K562 (cell line): ENCODE data around the gene SEC14L3. TPM values are rescaled to one million over a fixed set of nuclear protein-coding genes. Genes with fewer than 3 reads are reported as not detected.

Source experiments
- ATAC-seq: fragments of 200-7000 bp; cut with Tn5 transposase; 3 replicates; pipeline ENCODE4 v1.9.1; 2020; ENCODE audit warnings: moderate library complexity
- BruUV-seq: library from RNA; stranded (reverse); fragments of 400-500 nt; replicated peaks from 2 replicates; lab custom pipeline; 2021; lab: Mats Ljungman, UMichigan
- CTCF ChIA-PET: fragments of 300-600 bp; formaldehyde crosslinking; extraction: SDS; loops from one replicate; lab custom pipeline; 2021; ENCODE audit warnings: low intra/inter-chr PET ratio; lab: Yijun Ruan, JAX
- POLR2A ChIA-PET: fragments of 300-600, 350-650 bp; sonication (Branson Sonifier 250); formaldehyde crosslinking; extraction: SDS; loops from one replicate; lab custom pipeline; 2021; ENCODE audit warnings: antibody characterized with exemption, inconsistent platforms; lab: Yijun Ruan, JAX
- DNase-seq, 4 experiments: peaks; one replicate each; pipeline versions ENCODE4 v3.0.0 to v3.0.0-alpha.2; 2011 to 2018; ENCODE audit warnings: low spot score in 3 of 4, mixed read lengths in 3 of 4; ENCODE audit errors: extremely low read depth in 1 of 4
- FAIRE-seq: peaks from 2 replicates; lab custom pipeline; 2011; peaks lifted over from hg19 to GRCh38; lab: Jason Lieb, UNC
- H2AFZ ChIP-seq: 2 replicates; pipeline ENCODE4 v1.6.0; 2011; ENCODE audit warnings: low read depth, low read length, control low read depth, inconsistent platforms
- H3K27ac ChIP-seq: fragments of 200-600 bp; 3 replicates; pipeline ENCODE4 v1.8.0; 2011; ENCODE audit warnings: low read depth, mild to moderate bottlenecking, control low read depth, inconsistent platforms, low read length, moderate library complexity, mixed read lengths; ENCODE audit errors: extremely low read depth
- H3K27me3 ChIP-seq, 2 experiments: fragments of 300-600 bp in 1 of 2; 2 replicates in 1 of 2; 3 replicates in 1 of 2; pipeline versions ENCODE4 v1.6.0 to v1.8.0; 2011; ENCODE audit warnings: inconsistent platforms in 2 of 2, low read length in 2 of 2, mild to moderate bottlenecking in 1 of 2, mixed read lengths in 1 of 2, moderate library complexity in 1 of 2; ENCODE audit not compliant: control insufficient read depth in 2 of 2, insufficient read depth in 2 of 2
- H3K36me3 ChIP-seq: fragments of 300-600 bp; 3 replicates; pipeline ENCODE4 v1.8.0; 2011; ENCODE audit warnings: mild to moderate bottlenecking, low read length, inconsistent platforms; ENCODE audit not compliant: control insufficient read depth, insufficient read depth
- H3K4me1 ChIP-seq, 2 experiments: fragments of 200-600 bp in 1 of 2; replicated peaks in 1 of 2; 2 replicates in 1 of 2; 3 replicates in 1 of 2; pipeline versions ENCODE4 v1.5.1 to v1.8.0; 2011; ENCODE audit warnings: inconsistent platforms in 2 of 2, low read length in 2 of 2, mild to moderate bottlenecking in 1 of 2, mixed read lengths in 1 of 2, moderate library complexity in 1 of 2; ENCODE audit not compliant: control insufficient read depth in 2 of 2, insufficient read depth in 2 of 2
- H3K4me2 ChIP-seq: 2 replicates; pipeline ENCODE4 v1.6.1; 2011; ENCODE audit warnings: low read length, control low read depth, inconsistent platforms, mixed read lengths; ENCODE audit not compliant: insufficient read depth
- H3K4me3 ChIP-seq: fragments of 200-600 bp; sonication (generic), shearing (Covaris generic); 2 replicates; pipeline ENCODE4 v1.5.1; 2016; ENCODE audit warnings: control low read depth, inconsistent platforms
- H3K79me2 ChIP-seq: fragments of 200-600 bp; 3 replicates; pipeline ENCODE4 v1.8.0; 2011; ENCODE audit warnings: low read length, inconsistent platforms; ENCODE audit not compliant: control insufficient read depth, insufficient read depth
- H3K9ac ChIP-seq, 2 experiments: 2 replicates each; pipeline versions ENCODE4 v1.6.0 to v1.6.1; 2011; ENCODE audit warnings: low read depth in 2 of 2, low read length in 2 of 2, control low read depth in 1 of 2, inconsistent platforms in 1 of 2, mild to moderate bottlenecking in 1 of 2, mixed read lengths in 1 of 2; ENCODE audit not compliant: insufficient read depth in 1 of 2
- H3K9me1 ChIP-seq: one replicate; pipeline ENCODE4 v1.6.0; 2011; ENCODE audit warnings: inconsistent platforms, mild to moderate bottlenecking, low read length, moderate library complexity; ENCODE audit not compliant: control insufficient read depth, insufficient read depth
- H3K9me3 ChIP-seq: replicated peaks from 2 replicates; pipeline ENCODE4 v1.5.1; 2011; ENCODE audit warnings: low read depth, low read length, inconsistent platforms; ENCODE audit not compliant: control insufficient read depth, insufficient read depth
- H4K20me1 ChIP-seq: replicated peaks from 2 replicates; pipeline ENCODE4 v1.6.1; 2011; ENCODE audit warnings: low read length, inconsistent platforms, mixed read lengths; ENCODE audit not compliant: control insufficient read depth, insufficient read depth
- CREB5 ChIP-seq: fragments of 250-450 bp; sonication (Bioruptor Pico); IDR thresholded peaks from 2 replicates; pipeline ENCODE4 v1.5.0; 2020; ENCODE audit warnings: mild to moderate bottlenecking
- DDX20 ChIP-seq: fragments of 450-650 bp; IDR thresholded peaks from 2 replicates; pipeline ENCODE4 v1.6.1; 2016; ENCODE audit warnings: missing genetic modification characterization, low read depth, mild to moderate bottlenecking, missing compliant biosample characterization, moderate library complexity
- DPF2 ChIP-seq: fragments of 450-650 bp; IDR thresholded peaks from 2 replicates; pipeline ENCODE4 v1.6.1; 2016
- ELK3 ChIP-seq: fragments of 450-650 bp; formaldehyde crosslinking; IDR thresholded peaks from 2 replicates; pipeline ENCODE4 v1.4.0; 2020; ENCODE audit warnings: mild to moderate bottlenecking
- HDAC2 ChIP-seq: fragments of 450-650 bp; IDR thresholded peaks from 2 replicates; pipeline ENCODE4 v1.6.1; 2016; ENCODE audit warnings: mild to moderate bottlenecking
- HMG20B ChIP-seq: fragments of 250-450 bp; sonication (Bioruptor Pico); IDR thresholded peaks from 2 replicates; pipeline ENCODE4 v1.5.0; 2021; ENCODE audit warnings: mild to moderate bottlenecking
- HNRNPH1 ChIP-seq: fragments of 200-400 bp; formaldehyde crosslinking; optimal IDR thresholded peaks from 2 replicates; pipeline ENCODE3; 2017; ENCODE audit warnings: low read depth, mild to moderate bottlenecking, low read length, moderate library complexity
- PHTF2 ChIP-seq: fragments of 250-450 bp; sonication (Bioruptor Pico); IDR thresholded peaks from 2 replicates; pipeline ENCODE4 v1.5.0; 2021; ENCODE audit warnings: mild to moderate bottlenecking
- SNAPC5 ChIP-seq: fragments of 250-450 bp; sonication (Bioruptor Pico); IDR thresholded peaks from 2 replicates; pipeline ENCODE4 v1.8.0; 2021; ENCODE audit warnings: moderate library complexity, mild to moderate bottlenecking, inconsistent platforms
- SRF ChIP-seq, 2 experiments: fragments of 250-450, 450-650 bp in 1 of 2; sonication (Bioruptor Pico) in 1 of 2; sonication (generic) in 1 of 2; formaldehyde crosslinking; IDR thresholded peaks; 2 replicates each; pipeline versions ENCODE4 v1.5.0 to v1.5.1; 2020 to 2022; ENCODE audit warnings: mild to moderate bottlenecking in 1 of 2, missing genetic modification reagents in 1 of 2
- TCF7L2 ChIP-seq: fragments of 150-350 bp; IDR thresholded peaks from 2 replicates; pipeline ENCODE4 v1.6.1; 2016; ENCODE audit warnings: low read depth, mild to moderate bottlenecking, low read length, moderate library complexity
- ZBTB34 ChIP-seq: fragments of 250-450 bp; sonication (Bioruptor Pico); IDR thresholded peaks from 2 replicates; pipeline ENCODE4 v1.8.0; 2021; ENCODE audit warnings: mild to moderate bottlenecking, moderate library complexity
- ZBTB5 ChIP-seq: fragments of 450-650 bp; IDR thresholded peaks from 2 replicates; pipeline ENCODE4 v1.6.1; 2017; ENCODE audit warnings: antibody characterized with exemption
- ZNF239 ChIP-seq: fragments of 250-450 bp; sonication (Bioruptor Pico); IDR thresholded peaks from 2 replicates; pipeline ENCODE4 v1.4.0; 2020; ENCODE audit warnings: mild to moderate bottlenecking
- WGBS: fragments of 100-300 bp; shearing (Covaris generic); methylation state at CpG from one replicate; pipeline ENCODE4 v1.1.6; 2016; ENCODE audit warnings: low coverage, mixed read lengths; ENCODE audit not compliant: insufficient coverage; ENCODE audit errors: missing lambda C conversion rate; 5-methylcytosine and 5-hydroxymethylcytosine counted together
- in situ Hi-C: fragments of 300-500 bp; cut with MboI; formaldehyde crosslinking; loops from 4 replicates; pipeline ENCODE4 v1.15.0; 2018; ENCODE audit warnings: inconsistent platforms, mixed read lengths
- intact Hi-C: fragments of 100-400 bp; cut with micrococcal nuclease; formaldehyde crosslinking; loops from 2 replicates; pipeline ENCODE4 v1.14.2; 2022
- polyA plus RNA-seq, 8 experiments: library from polyadenylated mRNA; depleted of rRNA in 4 of 8; stranded (reverse) in 5 of 8; unstranded in 3 of 8; fragments of >200 nt; fragmentation: Nextera tagmentation in 2 of 8; fragmentation: Illumina TruSeq in 1 of 8; extraction: Ambion mirVana in 2 of 8; extraction: Trizol in 1 of 8; gene quantifications; 2 replicates each; pipeline versions ENCODE4 v1.2.1 to v1.2.3, GENCODE V29; 2011 to 2014; ENCODE audit warnings: inconsistent platforms in 1 of 8, missing spikeins in 1 of 8
- total RNA-seq, 7 experiments: library from RNA; depleted of rRNA in 6 of 7; stranded (reverse); fragments of >200 nt in 6 of 7; fragmentation: Illumina TruSeq in 2 of 7; extraction: Trizol in 2 of 7; gene quantifications; 2 replicates each; pipeline versions ENCODE4 v1.2.1 to v1.2.3, GENCODE V29; 2011 to 2021; ENCODE audit warnings: low replicate concordance in 1 of 7

The SEC14L3 gene
- total and polyA plus RNA-seq, 9 of the 15 experiments (the other 6 are each of a cell fraction or from before 2014, with no cell fraction given), result not detected

GRCh38 chr22:30414525-30415047 lies 57.2 kb downstream of the SEC14L3 start:
- ATAC-seq (no peak), DNase-seq (no peak)
- H3K4me2 ChIP-seq, result no peak overlapping the region
- peaks cover 2% of the 10 kb centered on the region for H3K9me1 ChIP-seq
- H3K4me3 ChIP-seq, result no peak overlapping the region
- in situ Hi-C loops, result no loop called here
- WGBS, result 78% methylated on average over 4 of the region's 4 CpGs
- no peak overlapping the region for H3K27ac ChIP-seq
- TF ChIP-seq CREB5 (CRISPR knock-in tag) (no peak), TCF7L2 (no peak), DDX20 (no peak), ELK3 (no peak), PHTF2 (CRISPR knock-in tag) (no peak), ZBTB5 (no peak), HDAC2 (no peak), HNRNPH1 (no peak), HMG20B (CRISPR knock-in tag) (no peak), SRF (CRISPR knock-in tag; IDR thresholded peaks at IDR 0.05) (no peak), DPF2 (no peak), ZBTB34 (CRISPR knock-in tag) (no peak), SNAPC5 (CRISPR knock-in tag) (no peak), ZNF239 (no peak)
- TF ChIP-seq, all 486 proteins: peak for 0
- no peak for FAIRE-seq
- Histone ChIP-seq H3K9ac (no peak overlapping the region; a peak in 1 of 4 replicates), H3K27me3 (no peaks in the 10 kb centered on the region), H2AFZ (no peak overlapping the region), H4K20me1 (no peaks in the 10 kb centered on the region), H3K9me3 (no peaks in the 10 kb centered on the region), H3K4me1 (no peaks in the 10 kb centered on the region; a peak in 1 of 5 replicates), H3K36me3 (peaks cover 28% of the 10 kb centered on the region), H3K79me2 (peaks cover 3% of the 10 kb centered on the region; the same call in 1 of the 3 replicates)
- ChIA-PET POLR2A (interaction anchor here (1.5 to 1.9 kb wide), 2 partner anchors 9 kb away, joined by 4 to 9 read pairs; no protein-coding TSS in a partner anchor), CTCF (no interaction called here)
- BruUV-seq, result no TSS peak
- intact Hi-C loops, result no loop called here
